Activated CD8-positive, alpha-beta memory T cell treated with anti-CD3 and anti-CD28 coated beads, Interleukin-2, amount 50 U/mL, for 4 hours (primary cell): ENCODE measurements around the gene KIAA1755.

ENCODE experiments used
- DNase-seq: peaks from one replicate; pipeline ENCODE4 v3.0.0-alpha.2; 2020

The KIAA1755 gene

GRCh38 chr20:38260378-38261053 is at the start of gene KIAA1755:
TSS of gene KIAA1755 (minus strand) at chr20:38260735. CDS start at chr20:38260500, 235 bp downstream.
- no peak for DNase-seq

GRCh38 chr20:38308447-38308846 is 47.9 kb upstream of the KIAA1755 start:
- DNase-seq, result no peak

- no peak for DNase-seq
Measured at GRCh38 chr20:38308047-38308438, 47.5 kb upstream of the KIAA1755 start.

- no peak for DNase-seq
Measured at GRCh38 chr20:38307371-38308046, 47.0 kb upstream of the KIAA1755 start.

GRCh38 chr20:38306379-38306778 is 45.8 kb upstream of the KIAA1755 start:
- DNase-seq, result no peak

GRCh38 chr20:38305541-38305940 is 45.0 kb upstream of the KIAA1755 start:
- DNase-seq, result no peak

GRCh38 chr20:38304845-38305447 is 44.4 kb upstream of the KIAA1755 start:
- DNase-seq, result no peak

GRCh38 chr20:38303908-38304379 is 43.4 kb upstream of the KIAA1755 start, which contains the start of gene BPI:
TSS of gene BPI (plus strand) at chr20:38304156. CDS start at chr20:38304224, 68 bp downstream.
- no peak for DNase-seq

GRCh38 chr20:38302786-38303185 is 42.3 kb upstream of the KIAA1755 start:
- no peak for DNase-seq

- no peak for DNase-seq
Measured at GRCh38 chr20:38301309-38301708, 40.8 kb upstream of the KIAA1755 start.

GRCh38 chr20:38300438-38300837 is 39.9 kb upstream of the KIAA1755 start:
- no peak for DNase-seq

GRCh38 chr20:38299963-38300362 is 39.4 kb upstream of the KIAA1755 start:
- no peak for DNase-seq

- DNase-seq, result no peak
Measured at GRCh38 chr20:38298768-38299288, 38.3 kb upstream of the KIAA1755 start.

GRCh38 chr20:38297916-38298674 is 37.6 kb upstream of the KIAA1755 start:
- no peak for DNase-seq

GRCh38 chr20:38296433-38296832 is 35.9 kb upstream of the KIAA1755 start:
- DNase-seq, result no peak

GRCh38 chr20:38295811-38296210 is 35.3 kb upstream of the KIAA1755 start:
- DNase-seq, result no peak

GRCh38 chr20:38294076-38294591 is 33.6 kb upstream of the KIAA1755 start:
- DNase-seq, result no peak

GRCh38 chr20:38293491-38294065 is 33.0 kb upstream of the KIAA1755 start:
- no peak for DNase-seq

- no peak for DNase-seq
Measured at GRCh38 chr20:38291966-38292365, 31.4 kb upstream of the KIAA1755 start.

- DNase-seq, result no peak
Measured at GRCh38 chr20:38290829-38291814, 30.6 kb upstream of the KIAA1755 start.
